Measurements from ENCODE around the gene MN1.
A peak's percentile ranks its signal among the peaks of the same experiment; 100 is the strongest.

The MN1 gene

GRCh38 chr22:27825174-27825573 is 23.6 kb upstream of the MN1 start:
- no peak for DNase-seq

GRCh38 chr22:27823221-27823620 is 21.7 kb upstream of the MN1 start:
- DNase-seq, result no peak

- no peak for DNase-seq
Measured at GRCh38 chr22:27820896-27821866, 19.6 kb upstream of the MN1 start.

- DNase-seq, result no peak
Measured at GRCh38 chr22:27816552-27816951, 15.0 kb upstream of the MN1 start.

GRCh38 chr22:27815826-27816530 is 14.4 kb upstream of the MN1 start:
- DNase-seq, result no peak

- DNase-seq, result no peak
Measured at GRCh38 chr22:27814993-27815392, 13.4 kb upstream of the MN1 start.

- DNase-seq, result no peak
Measured at GRCh38 chr22:27811778-27812177, 10.2 kb upstream of the MN1 start.

GRCh38 chr22:27810609-27811151 is 9.1 kb upstream of the MN1 start:
- DNase-seq, result no peak

GRCh38 chr22:27809700-27810608 is 8.4 kb upstream of the MN1 start:
- DNase-seq, result no peak

GRCh38 chr22:27809226-27809603 is 7.7 kb upstream of the MN1 start:
- DNase-seq, result no peak

- DNase-seq, result no peak
Measured at GRCh38 chr22:27808451-27809225, 7.1 kb upstream of the MN1 start.

- no peak for DNase-seq
Measured at GRCh38 chr22:27805841-27806240, 4.3 kb upstream of the MN1 start.

- peak; percentile 26 for DNase-seq
Measured at GRCh38 chr22:27804470-27805297, 3.1 kb upstream of the MN1 start.

GRCh38 chr22:27803841-27804415 is 2.4 kb upstream of the MN1 start:
- no peak for DNase-seq

- no peak for DNase-seq
Measured at GRCh38 chr22:27802346-27803073, 954 bp upstream of the MN1 start.

- DNase-seq, result no peak
Measured at GRCh38 chr22:27801202-27801615, 347 bp downstream of the MN1 start.

- DNase-seq, result no peak
Measured at GRCh38 chr22:27800250-27801201, 1.0 kb downstream of the MN1 start.

- DNase-seq, result no peak
Measured at GRCh38 chr22:27799827-27800249, 1.7 kb downstream of the MN1 start.

Measured in activated CD4-positive, alpha-beta T cell treated with anti-CD3 and anti-CD28 coated beads for 1 hour (primary cell).